ENCODE results near the gene NUCB1. TPM values are rescaled to one million over a fixed set of nuclear protein-coding genes. Genes with fewer than 3 reads are reported as not detected.

NUCB1 gene
- total and polyA plus RNA-seq, 9 of the 15 experiments (the other 6 are each of a cell fraction or from before 2014, with no cell fraction given), result 3.1 to 153 (median 71.7) TPM

DNA sequence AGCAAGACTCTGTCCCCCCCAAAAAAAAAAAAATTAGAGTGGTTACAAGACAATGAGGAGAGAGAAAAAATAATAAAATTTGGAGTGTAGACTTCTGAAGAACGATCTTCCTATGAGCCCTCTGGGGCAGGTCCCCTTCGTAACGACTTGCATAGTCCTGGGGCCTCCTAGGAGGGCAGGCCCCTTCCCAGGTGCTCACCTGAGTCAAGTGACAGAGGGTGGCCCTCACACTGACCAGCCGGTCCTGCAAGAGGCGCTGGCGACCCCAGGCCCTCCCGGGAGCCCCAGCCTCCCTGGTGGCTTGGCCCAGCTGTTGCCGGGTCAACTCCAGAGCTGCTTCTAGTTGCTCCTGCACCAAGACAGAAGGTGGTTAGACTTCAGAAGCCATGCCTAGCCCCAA lies 46.6 kb upstream of the NUCB1 start:
- peak overlapping the region in 1 of 2 experiments; percentile 72; a peak in 2 of 4 replicates for H3K9ac ChIP-seq (ENCODE audit: insufficient read depth in 1 of 2, low read depth in 2 of 2, low read length in 2 of 2)
- in situ Hi-C loops (cut with MboI) (no loop called here), intact Hi-C loops (cut with micrococcal nuclease) (no loop called here)
- H3K36me3 ChIP-seq (ENCODE audit: control insufficient read depth, insufficient read depth, low read length), result no peaks in the 10 kb centered on the region; the same call in 2 of the 3 replicates
- H3K4me2 ChIP-seq (ENCODE audit: insufficient read depth, low read length), result no peak overlapping the region; the same call in 1 of the 2 replicates
- H3K9me3 ChIP-seq (replicated peaks; ENCODE audit: control insufficient read depth, insufficient read depth, low read depth, low read length), result no peaks in the 10 kb centered on the region
- H3K9me1 ChIP-seq (ENCODE audit: control insufficient read depth, insufficient read depth, low read length), result no peaks in the 10 kb centered on the region
- POLR2A ChIA-PET, result interaction anchor here (0.9 to 3.0 kb wide), 3 partner anchors 16 to 113 kb away, joined by 3 to 17 read pairs (median 16); partner anchors contain the start of gene FTL
- ATAC-seq (no peak), DNase-seq (ENCODE audit: extremely low read depth in 1 of 4, low spot score in 3 of 4) (no peak), FAIRE-seq (no peak)
- H3K4me3 ChIP-seq, result no peak overlapping the region
- no TSS peak for BruUV-seq (replicated peaks)
- peaks cover 21 to 26% of the 10 kb centered on the region in 2 experiments for H3K4me1 ChIP-seq (replicated peaks in 1 of 2; ENCODE audit: control insufficient read depth in 2 of 2, insufficient read depth in 2 of 2, low read length in 2 of 2)
- no peak for TF ChIP-seq SMARCE1 (IDR thresholded peaks at IDR 0.05)
- TF ChIP-seq SNIP1 (IDR thresholded peaks at IDR 0.05; ENCODE audit: low read depth), result no peak
- TF ChIP-seq KAT7 (CRISPR knock-in tag; IDR thresholded peaks at IDR 0.05; ENCODE audit: borderline replicate concordance), result no peak
- no peak for TF ChIP-seq ZNF584 (CRISPR knock-in tag; IDR thresholded peaks at IDR 0.05; ENCODE audit: low read depth)
- TF ChIP-seq SNAPC5 (CRISPR knock-in tag; IDR thresholded peaks at IDR 0.05), result no peak
- no peak overlapping the region for H2AFZ ChIP-seq (ENCODE audit: low read depth, low read length)
- WGBS (ENCODE audit: insufficient coverage, low coverage, missing lambda C conversion rate), result 83% methylated on average over 7 of the region's 8 CpGs
- H3K27ac ChIP-seq (ENCODE audit: extremely low read depth, low read depth, low read length), result no peak overlapping the region
- H3K79me2 ChIP-seq (ENCODE audit: control insufficient read depth, insufficient read depth, low read length), result no peaks in the 10 kb centered on the region; the same call in 2 of the 3 replicates
- H3K27me3 ChIP-seq (ENCODE audit: control insufficient read depth in 2 of 2, insufficient read depth in 2 of 2, low read length in 2 of 2), result no peaks in the 10 kb centered on the region
- H4K20me1 ChIP-seq (replicated peaks; ENCODE audit: control insufficient read depth, insufficient read depth, low read length), result no peaks in the 10 kb centered on the region
- CTCF ChIA-PET (ENCODE audit: low intra/inter-chr PET ratio), result interaction anchor here (0.5 kb wide), 1 partner anchor 139 kb away, joined by 6 read pairs; no protein-coding TSS in a partner anchor

- WGBS (ENCODE audit: insufficient coverage, low coverage, missing lambda C conversion rate), result 16% methylated on average over 7 of the region's 7 CpGs
- POLR2A ChIA-PET, result interaction anchor here (0.9 to 5.2 kb wide), 4 partner anchors 16 to 112 kb away, joined by 3 to 24 read pairs (median 16); partner anchors contain the start of genes FTL and PPP1R15A
- Histone ChIP-seq H3K9me1 (ENCODE audit: control insufficient read depth, insufficient read depth, low read length) (no peaks in the 10 kb centered on the region), H3K9me3 (replicated peaks; ENCODE audit: control insufficient read depth, insufficient read depth, low read depth, low read length) (no peaks in the 10 kb centered on the region), H3K4me1 (replicated peaks in 1 of 2; ENCODE audit: control insufficient read depth in 2 of 2, insufficient read depth in 2 of 2, low read length in 2 of 2) (peaks cover 26% of the 10 kb centered on the region in 2 experiments), H3K4me3 (no peak overlapping the region), H3K27me3 (ENCODE audit: control insufficient read depth in 2 of 2, insufficient read depth in 2 of 2, low read length in 2 of 2) (no peaks in the 10 kb centered on the region), H3K36me3 (ENCODE audit: control insufficient read depth, insufficient read depth, low read length) (no peaks in the 10 kb centered on the region; the same call in 2 of the 3 replicates), H4K20me1 (replicated peaks; ENCODE audit: control insufficient read depth, insufficient read depth, low read length) (no peaks in the 10 kb centered on the region), H2AFZ (ENCODE audit: low read depth, low read length) (no peak overlapping the region), H3K27ac (ENCODE audit: extremely low read depth, low read depth, low read length) (no peak overlapping the region), H3K4me2 (ENCODE audit: insufficient read depth, low read length) (peak overlapping the region; percentile 16; the same call in 1 of the 2 replicates), H3K79me2 (ENCODE audit: control insufficient read depth, insufficient read depth, low read length) (no peaks in the 10 kb centered on the region; the same call in 2 of the 3 replicates), H3K9ac (ENCODE audit: insufficient read depth in 1 of 2, low read depth in 2 of 2, low read length in 2 of 2) (peak overlapping the region in 1 of 2 experiments; percentile 72; a peak in 1 of 4 replicates)
- no TSS peak for BruUV-seq (replicated peaks)
- intact Hi-C loops (cut with micrococcal nuclease) (no loop called here), in situ Hi-C loops (cut with MboI) (no loop called here)
- peak; percentile 61 to 79 (median 66) for DNase-seq (ENCODE audit: extremely low read depth in 1 of 4, low spot score in 3 of 4)
- FAIRE-seq, result peak; percentile 65
- CTCF ChIA-PET (ENCODE audit: low intra/inter-chr PET ratio), result no interaction called here
- peak; percentile 60 for ATAC-seq
- TF ChIP-seq, protein P1, sequence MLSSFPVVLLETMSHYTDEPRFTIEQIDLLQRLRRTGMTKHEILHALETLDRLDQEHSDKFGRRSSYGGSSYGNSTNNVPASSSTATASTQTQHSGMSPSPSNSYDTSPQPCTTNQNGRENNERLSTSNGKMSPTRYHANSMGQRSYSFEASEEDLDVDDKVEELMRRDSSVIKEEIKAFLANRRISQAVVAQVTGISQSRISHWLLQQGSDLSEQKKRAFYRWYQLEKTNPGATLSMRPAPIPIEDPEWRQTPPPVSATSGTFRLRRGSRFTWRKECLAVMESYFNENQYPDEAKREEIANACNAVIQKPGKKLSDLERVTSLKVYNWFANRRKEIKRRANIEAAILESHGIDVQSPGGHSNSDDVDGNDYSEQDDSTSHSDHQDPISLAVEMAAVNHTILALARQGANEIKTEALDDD (IDR thresholded peaks at IDR 0.05), result peak; percentile 12; the same call in 1 of the 2 replicates
- TF ChIP-seq NFE2 (IDR thresholded peaks at IDR 0.05; ENCODE audit: low read depth) (0 out of 2 replicates have a peak, but pooled peaks have one; percentile 9), STAG1 (CRISPR knock-in tag; IDR thresholded peaks at IDR 0.05; ENCODE audit: borderline replicate concordance) (no peak), POLR2H (tag; IDR thresholded peaks at IDR 0.05; ENCODE audit: low read depth) (no peak), SMARCA4 (IDR thresholded peaks at IDR 0.05) (0 out of 2 replicates have a peak, but pooled peaks have one; percentile 36), IRF2 (CRISPR knock-in tag; IDR thresholded peaks at IDR 0.05) (no peak), ZBTB7A (IDR thresholded peaks at IDR 0.05; ENCODE audit: borderline replicate concordance, control insufficient read depth, low read depth, low read length) (0 out of 2 replicates have a peak, but pooled peaks have one; percentile 33), NR2C2 (CRISPR knock-in tag; IDR thresholded peaks at IDR 0.05) (no peak), NR2C2 (tag; IDR thresholded peaks at IDR 0.05) (peak; percentile 74), ERF (CRISPR knock-in tag; IDR thresholded peaks at IDR 0.05) (no peak)
These were observed 46.0 kb upstream of the NUCB1 start for GRCh38 chr19:48854103-48854502.
